HEK293 (cell line): Measurements from ENCODE around the gene COX7A2L.

ENCODE experiments used
- EGR2 ChIP-seq: fragments of 450-650 bp; formaldehyde crosslinking; IDR thresholded peaks from 2 replicates; pipeline ENCODE4 v1.5.1; 2016; ENCODE audit warnings: low read depth, missing biosample characterization, missing genetic modification characterization
- GLI4 ChIP-seq: fragments of 450-650 bp; formaldehyde crosslinking; IDR thresholded peaks from 2 replicates; pipeline ENCODE4 v1.5.1; 2016; ENCODE audit warnings: missing biosample characterization, missing genetic modification characterization
- GLIS1 ChIP-seq: fragments of 450-650 bp; formaldehyde crosslinking; IDR thresholded peaks from 2 replicates; pipeline ENCODE4 v1.5.1; 2016; ENCODE audit warnings: missing biosample characterization, missing genetic modification characterization
- SCRT1 ChIP-seq: fragments of 450-650 bp; formaldehyde crosslinking; IDR thresholded peaks from 2 replicates; pipeline ENCODE4 v1.5.1; 2016; ENCODE audit warnings: missing biosample characterization, missing genetic modification characterization, borderline replicate concordance
- YY1 ChIP-seq: fragments of 450-650 bp; formaldehyde crosslinking; IDR thresholded peaks from 2 replicates; pipeline ENCODE4 v1.5.1; 2018; ENCODE audit warnings: missing biosample characterization, missing genetic modification characterization
- YY2 ChIP-seq: fragments of 450-650 bp; formaldehyde crosslinking; IDR thresholded peaks from 2 replicates; pipeline ENCODE4 v1.5.1; 2016; ENCODE audit warnings: missing biosample characterization, missing genetic modification characterization
- ZBTB17 ChIP-seq: fragments of 450-650 bp; formaldehyde crosslinking; IDR thresholded peaks from 2 replicates; pipeline ENCODE4 v1.5.1; 2016; ENCODE audit warnings: missing biosample characterization, missing genetic modification characterization
- ZBTB8A ChIP-seq: fragments of 450-650 bp; formaldehyde crosslinking; IDR thresholded peaks from 2 replicates; pipeline ENCODE4 v1.5.1; 2016; ENCODE audit warnings: missing biosample characterization, missing genetic modification characterization
- ZFP37 ChIP-seq: fragments of 450-650 bp; formaldehyde crosslinking; IDR thresholded peaks from 2 replicates; pipeline ENCODE4 v1.5.1; 2016; ENCODE audit warnings: missing biosample characterization, missing genetic modification characterization
- ZNF114 ChIP-seq: fragments of 450-650 bp; formaldehyde crosslinking; IDR thresholded peaks from 2 replicates; pipeline ENCODE4 v1.5.0; 2017; ENCODE audit warnings: missing biosample characterization, missing genetic modification characterization
- ZNF174 ChIP-seq: fragments of 450-650 bp; formaldehyde crosslinking; IDR thresholded peaks from 2 replicates; pipeline ENCODE4 v1.5.0; 2017; ENCODE audit warnings: missing biosample characterization, mild to moderate bottlenecking, missing genetic modification characterization
- ZNF266 ChIP-seq: fragments of 450-650 bp; formaldehyde crosslinking; IDR thresholded peaks from 2 replicates; pipeline ENCODE4 v1.5.1; 2016; ENCODE audit warnings: missing biosample characterization, missing genetic modification characterization, low read depth
- ZNF423 ChIP-seq: fragments of 450-650 bp; formaldehyde crosslinking; IDR thresholded peaks from 2 replicates; pipeline ENCODE4 v1.5.1; 2016; ENCODE audit warnings: missing biosample characterization, missing genetic modification characterization
- ZNF48 ChIP-seq: fragments of 450-650 bp; formaldehyde crosslinking; IDR thresholded peaks from 2 replicates; pipeline ENCODE4 v1.5.1; 2016; ENCODE audit warnings: missing biosample characterization, missing genetic modification characterization
- ZNF510 ChIP-seq: fragments of 450-650 bp; formaldehyde crosslinking; IDR thresholded peaks from 2 replicates; pipeline ENCODE4 v1.5.1; 2018; ENCODE audit warnings: mild to moderate bottlenecking, missing genetic modification characterization, missing biosample characterization; ENCODE audit not compliant: insufficient replicate concordance
- ZNF623 ChIP-seq: fragments of 450-650 bp; formaldehyde crosslinking; IDR thresholded peaks from 2 replicates; pipeline ENCODE4 v1.5.1; 2016; ENCODE audit warnings: missing biosample characterization, missing genetic modification characterization
- ZNF624 ChIP-seq: fragments of 450-650 bp; formaldehyde crosslinking; IDR thresholded peaks from 2 replicates; pipeline ENCODE4 v1.5.1; 2017; ENCODE audit warnings: missing biosample characterization, missing genetic modification characterization
- ZNF660 ChIP-seq: fragments of 450-650 bp; IDR thresholded peaks from 2 replicates; pipeline ENCODE4 v1.5.1; 2018; ENCODE audit warnings: missing biosample characterization, mild to moderate bottlenecking, missing genetic modification characterization
- ZNF747 ChIP-seq: fragments of 450-650 bp; formaldehyde crosslinking; IDR thresholded peaks from 2 replicates; pipeline ENCODE4 v1.5.1; 2016; ENCODE audit warnings: missing biosample characterization, missing genetic modification characterization
- ZNF76 ChIP-seq: fragments of 450-650 bp; formaldehyde crosslinking; IDR thresholded peaks from 2 replicates; pipeline ENCODE4; 2016; ENCODE audit warnings: low read depth, missing biosample characterization, missing genetic modification characterization, borderline replicate concordance
- ZNF843 ChIP-seq: fragments of 450-650 bp; formaldehyde crosslinking; IDR thresholded peaks from 2 replicates; pipeline ENCODE4 v1.5.1; 2016; ENCODE audit warnings: missing biosample characterization, missing genetic modification characterization
- TF ChIP-seq, protein P1 (sequence below): fragments of 450-650 bp; formaldehyde crosslinking; IDR thresholded peaks from 2 replicates; pipeline ENCODE4 v1.5.1; 2016; ENCODE audit warnings: missing biosample characterization, missing genetic modification characterization
- TF ChIP-seq, protein P2 (sequence below): sonication (generic); formaldehyde crosslinking; IDR thresholded peaks from 2 replicates; pipeline ENCODE4 v1.8.1; 2022; ENCODE audit warnings: mild to moderate bottlenecking, moderate library complexity, missing genetic modification reagents
- TF ChIP-seq, protein P3 (sequence below): fragments of 450-650 bp; formaldehyde crosslinking; IDR thresholded peaks from 2 replicates; pipeline ENCODE4; 2016; ENCODE audit warnings: missing biosample characterization, missing genetic modification characterization
- TF ChIP-seq, protein P4 (sequence below): fragments of 450-650 bp; formaldehyde crosslinking; IDR thresholded peaks from 2 replicates; pipeline ENCODE4 v1.5.1; 2016; ENCODE audit warnings: missing biosample characterization, missing genetic modification characterization
- TF ChIP-seq, protein P5 (sequence below): fragments of 450-650 bp; formaldehyde crosslinking; IDR thresholded peaks from 2 replicates; pipeline ENCODE4 v1.5.1; 2016; ENCODE audit warnings: missing biosample characterization, missing genetic modification characterization
- TF ChIP-seq, protein P6 (sequence below): fragments of 450-650 bp; formaldehyde crosslinking; IDR thresholded peaks from 2 replicates; pipeline ENCODE4 v1.5.1; 2016; ENCODE audit warnings: missing biosample characterization, missing genetic modification characterization
- TF ChIP-seq, protein P7 (sequence below): fragments of 450-650 bp; formaldehyde crosslinking; IDR thresholded peaks from 2 replicates; pipeline ENCODE4 v1.5.1; 2016; ENCODE audit warnings: missing biosample characterization, missing genetic modification characterization

COX7A2L gene

DNA sequence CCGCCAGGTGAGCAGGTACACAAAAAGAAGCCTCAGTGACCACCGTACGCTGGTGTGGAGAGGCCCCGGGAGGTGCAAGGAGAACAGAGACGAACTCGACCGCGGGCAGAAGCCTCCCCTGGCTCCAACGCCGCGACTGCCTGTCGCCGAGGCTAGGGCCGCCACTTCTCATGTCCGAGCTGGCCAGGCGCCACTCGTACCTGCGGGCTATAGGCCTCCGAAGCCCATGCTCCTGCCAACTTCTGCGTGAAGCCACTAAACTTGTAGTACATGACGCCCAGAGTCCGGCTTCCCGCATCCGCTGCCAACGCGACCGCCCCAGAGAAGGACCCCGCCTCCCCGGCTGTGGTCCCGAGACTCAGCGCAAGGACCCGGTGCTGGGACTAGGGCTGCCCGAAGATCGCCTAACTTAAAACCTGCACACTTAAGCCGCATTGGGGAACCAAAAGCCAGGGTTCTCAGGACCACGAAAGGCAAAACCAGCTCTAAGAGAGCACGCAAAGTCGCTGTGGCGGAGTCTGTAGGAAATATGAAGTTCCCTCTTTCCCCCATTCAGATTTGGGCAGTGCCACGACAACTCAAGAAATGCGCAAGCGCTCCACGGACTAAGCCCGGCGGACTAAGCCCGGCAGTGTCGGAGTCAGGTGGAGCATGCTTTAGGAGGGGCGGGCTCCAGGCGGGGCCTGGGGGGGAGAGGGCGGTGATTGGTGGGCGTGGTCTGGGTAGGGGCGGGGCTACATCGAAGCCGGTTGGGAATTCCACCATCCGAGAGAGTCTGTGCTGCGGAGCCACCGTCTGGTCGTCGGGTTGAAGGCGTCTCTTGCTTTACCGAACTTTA lies at the start of gene COX7A2L (continued):
- 0 out of 2 replicates have a peak, but pooled peaks have one; percentile 38 for TF ChIP-seq ZFP37 (tag by site-specific recombination)
- TF ChIP-seq YY2 (tag by site-specific recombination), result no peak
- no peak for TF ChIP-seq ZNF48 (tag by site-specific recombination)
- TF ChIP-seq ZNF174 (tag by site-specific recombination), result no peak
- no peak for TF ChIP-seq GLI4 (tag by site-specific recombination)
- TF ChIP-seq, protein P1, sequence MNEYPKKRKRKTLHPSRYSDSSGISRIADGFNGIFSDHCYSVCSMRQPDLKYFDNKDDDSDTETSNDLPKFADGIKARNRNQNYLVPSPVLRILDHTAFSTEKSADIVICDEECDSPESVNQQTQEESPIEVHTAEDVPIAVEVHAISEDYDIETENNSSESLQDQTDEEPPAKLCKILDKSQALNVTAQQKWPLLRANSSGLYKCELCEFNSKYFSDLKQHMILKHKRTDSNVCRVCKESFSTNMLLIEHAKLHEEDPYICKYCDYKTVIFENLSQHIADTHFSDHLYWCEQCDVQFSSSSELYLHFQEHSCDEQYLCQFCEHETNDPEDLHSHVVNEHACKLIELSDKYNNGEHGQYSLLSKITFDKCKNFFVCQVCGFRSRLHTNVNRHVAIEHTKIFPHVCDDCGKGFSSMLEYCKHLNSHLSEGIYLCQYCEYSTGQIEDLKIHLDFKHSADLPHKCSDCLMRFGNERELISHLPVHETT, result 0 out of 2 replicates have a peak, but pooled peaks have one; percentile 30
- TF ChIP-seq ZBTB17, result peak; percentile 62
- TF ChIP-seq ZNF114 (tag by site-specific recombination), result no peak
- TF ChIP-seq EGR2 (tag by site-specific recombination), result no peak
- TF ChIP-seq ZNF624 (tag by site-specific recombination), result no peak
- 0 out of 2 replicates have a peak, but pooled peaks have one; percentile 36 for TF ChIP-seq GLIS1 (tag by site-specific recombination)
- TF ChIP-seq ZNF266, result no peak
- no peak for TF ChIP-seq ZNF76
- no peak for TF ChIP-seq ZNF423 (tag by site-specific recombination)
- TF ChIP-seq ZNF623 (tag by site-specific recombination), result no peak
- peak; percentile 13; the same call in 1 of the 2 replicates for TF ChIP-seq ZNF660
- no peak for TF ChIP-seq YY1 (tag by site-specific recombination)
- TF ChIP-seq, protein P2, sequence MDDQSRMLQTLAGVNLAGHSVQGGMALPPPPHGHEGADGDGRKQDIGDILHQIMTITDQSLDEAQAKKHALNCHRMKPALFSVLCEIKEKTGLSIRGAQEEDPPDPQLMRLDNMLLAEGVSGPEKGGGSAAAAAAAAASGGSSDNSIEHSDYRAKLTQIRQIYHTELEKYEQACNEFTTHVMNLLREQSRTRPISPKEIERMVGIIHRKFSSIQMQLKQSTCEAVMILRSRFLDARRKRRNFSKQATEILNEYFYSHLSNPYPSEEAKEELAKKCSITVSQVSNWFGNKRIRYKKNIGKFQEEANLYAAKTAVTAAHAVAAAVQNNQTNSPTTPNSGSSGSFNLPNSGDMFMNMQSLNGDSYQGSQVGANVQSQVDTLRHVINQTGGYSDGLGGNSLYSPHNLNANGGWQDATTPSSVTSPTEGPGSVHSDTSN (CRISPR knock-in tag), result no peak
- no peak for TF ChIP-seq ZNF747
- peak; percentile 51; the same call in 1 of the 2 replicates for TF ChIP-seq ZBTB8A (tag by site-specific recombination)
- TF ChIP-seq ZNF843 (tag by site-specific recombination), result no peak
- TF ChIP-seq, protein P3, sequence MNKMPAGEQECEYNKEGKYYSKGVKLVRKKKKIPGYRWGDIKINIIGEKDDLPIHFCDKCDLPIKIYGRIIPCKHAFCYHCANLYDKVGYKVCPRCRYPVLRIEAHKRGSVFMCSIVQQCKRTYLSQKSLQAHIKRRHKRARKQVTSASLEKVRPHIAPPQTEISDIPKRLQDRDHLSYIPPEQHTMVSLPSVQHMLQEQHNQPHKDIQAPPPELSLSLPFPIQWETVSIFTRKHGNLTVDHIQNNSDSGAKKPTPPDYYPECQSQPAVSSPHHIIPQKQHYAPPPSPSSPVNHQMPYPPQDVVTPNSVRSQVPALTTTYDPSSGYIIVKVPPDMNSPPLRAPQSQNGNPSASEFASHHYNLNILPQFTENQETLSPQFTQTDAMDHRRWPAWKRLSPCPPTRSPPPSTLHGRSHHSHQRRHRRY, result no peak
- TF ChIP-seq SCRT1, result no peak
- TF ChIP-seq, protein P4, sequence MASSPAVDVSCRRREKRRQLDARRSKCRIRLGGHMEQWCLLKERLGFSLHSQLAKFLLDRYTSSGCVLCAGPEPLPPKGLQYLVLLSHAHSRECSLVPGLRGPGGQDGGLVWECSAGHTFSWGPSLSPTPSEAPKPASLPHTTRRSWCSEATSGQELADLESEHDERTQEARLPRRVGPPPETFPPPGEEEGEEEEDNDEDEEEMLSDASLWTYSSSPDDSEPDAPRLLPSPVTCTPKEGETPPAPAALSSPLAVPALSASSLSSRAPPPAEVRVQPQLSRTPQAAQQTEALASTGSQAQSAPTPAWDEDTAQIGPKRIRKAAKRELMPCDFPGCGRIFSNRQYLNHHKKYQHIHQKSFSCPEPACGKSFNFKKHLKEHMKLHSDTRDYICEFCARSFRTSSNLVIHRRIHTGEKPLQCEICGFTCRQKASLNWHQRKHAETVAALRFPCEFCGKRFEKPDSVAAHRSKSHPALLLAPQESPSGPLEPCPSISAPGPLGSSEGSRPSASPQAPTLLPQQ, result peak; percentile 67; the same call in 1 of the 2 replicates
- no peak for TF ChIP-seq ZNF510 (tag by site-specific recombination)
- TF ChIP-seq, protein P5, sequence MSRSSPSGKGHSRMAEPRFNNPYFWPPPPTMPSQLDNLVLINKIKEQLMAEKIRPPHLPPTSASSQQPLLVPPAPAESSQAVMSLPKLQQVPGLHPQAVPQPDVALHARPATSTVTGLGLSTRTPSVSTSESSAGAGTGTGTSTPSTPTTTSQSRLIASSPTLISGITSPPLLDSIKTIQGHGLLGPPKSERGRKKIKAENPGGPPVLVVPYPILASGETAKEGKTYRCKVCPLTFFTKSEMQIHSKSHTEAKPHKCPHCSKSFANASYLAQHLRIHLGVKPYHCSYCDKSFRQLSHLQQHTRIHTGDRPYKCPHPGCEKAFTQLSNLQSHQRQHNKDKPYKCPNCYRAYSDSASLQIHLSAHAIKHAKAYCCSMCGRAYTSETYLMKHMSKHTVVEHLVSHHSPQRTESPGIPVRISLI (tag by site-specific recombination), result no peak
- TF ChIP-seq, protein P6, sequence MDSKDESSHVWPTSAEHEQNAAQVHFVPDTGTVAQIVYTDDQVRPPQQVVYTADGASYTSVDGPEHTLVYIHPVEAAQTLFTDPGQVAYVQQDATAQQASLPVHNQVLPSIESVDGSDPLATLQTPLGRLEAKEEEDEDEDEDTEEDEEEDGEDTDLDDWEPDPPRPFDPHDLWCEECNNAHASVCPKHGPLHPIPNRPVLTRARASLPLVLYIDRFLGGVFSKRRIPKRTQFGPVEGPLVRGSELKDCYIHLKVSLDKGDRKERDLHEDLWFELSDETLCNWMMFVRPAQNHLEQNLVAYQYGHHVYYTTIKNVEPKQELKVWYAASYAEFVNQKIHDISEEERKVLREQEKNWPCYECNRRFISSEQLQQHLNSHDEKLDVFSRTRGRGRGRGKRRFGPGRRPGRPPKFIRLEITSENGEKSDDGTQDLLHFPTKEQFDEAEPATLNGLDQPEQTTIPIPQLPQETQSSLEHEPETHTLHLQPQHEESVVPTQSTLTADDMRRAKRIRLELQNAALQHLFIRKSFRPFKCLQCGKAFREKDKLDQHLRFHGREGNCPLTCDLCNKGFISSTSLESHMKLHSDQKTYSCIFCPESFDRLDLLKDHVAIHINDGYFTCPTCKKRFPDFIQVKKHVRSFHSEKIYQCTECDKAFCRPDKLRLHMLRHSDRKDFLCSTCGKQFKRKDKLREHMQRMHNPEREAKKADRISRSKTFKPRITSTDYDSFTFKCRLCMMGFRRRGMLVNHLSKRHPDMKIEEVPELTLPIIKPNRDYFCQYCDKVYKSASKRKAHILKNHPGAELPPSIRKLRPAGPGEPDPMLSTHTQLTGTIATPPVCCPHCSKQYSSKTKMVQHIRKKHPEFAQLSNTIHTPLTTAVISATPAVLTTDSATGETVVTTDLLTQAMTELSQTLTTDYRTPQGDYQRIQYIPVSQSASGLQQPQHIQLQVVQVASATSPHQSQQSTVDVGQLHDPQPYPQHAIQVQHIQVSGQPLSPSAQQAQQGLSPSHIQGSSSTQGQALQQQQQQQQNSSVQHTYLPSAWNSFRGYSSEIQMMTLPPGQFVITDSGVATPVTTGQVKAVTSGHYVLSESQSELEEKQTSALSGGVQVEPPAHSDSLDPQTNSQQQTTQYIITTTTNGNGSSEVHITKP (tag by site-specific recombination), result peak; percentile 63
- TF ChIP-seq, protein P7, sequence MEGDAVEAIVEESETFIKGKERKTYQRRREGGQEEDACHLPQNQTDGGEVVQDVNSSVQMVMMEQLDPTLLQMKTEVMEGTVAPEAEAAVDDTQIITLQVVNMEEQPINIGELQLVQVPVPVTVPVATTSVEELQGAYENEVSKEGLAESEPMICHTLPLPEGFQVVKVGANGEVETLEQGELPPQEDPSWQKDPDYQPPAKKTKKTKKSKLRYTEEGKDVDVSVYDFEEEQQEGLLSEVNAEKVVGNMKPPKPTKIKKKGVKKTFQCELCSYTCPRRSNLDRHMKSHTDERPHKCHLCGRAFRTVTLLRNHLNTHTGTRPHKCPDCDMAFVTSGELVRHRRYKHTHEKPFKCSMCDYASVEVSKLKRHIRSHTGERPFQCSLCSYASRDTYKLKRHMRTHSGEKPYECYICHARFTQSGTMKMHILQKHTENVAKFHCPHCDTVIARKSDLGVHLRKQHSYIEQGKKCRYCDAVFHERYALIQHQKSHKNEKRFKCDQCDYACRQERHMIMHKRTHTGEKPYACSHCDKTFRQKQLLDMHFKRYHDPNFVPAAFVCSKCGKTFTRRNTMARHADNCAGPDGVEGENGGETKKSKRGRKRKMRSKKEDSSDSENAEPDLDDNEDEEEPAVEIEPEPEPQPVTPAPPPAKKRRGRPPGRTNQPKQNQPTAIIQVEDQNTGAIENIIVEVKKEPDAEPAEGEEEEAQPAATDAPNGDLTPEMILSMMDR (tag by site-specific recombination), result peak; percentile 63; the same call in 1 of the 2 replicates
